Right atrium auricular region (tissue), 2 donors: ENCODE data around the gene MYCN. TPM values are rescaled to one million over a fixed set of nuclear protein-coding genes. Genes with fewer than 3 reads are reported as not detected.

Experiments used
- DNase-seq: peaks from one replicate; pipeline ENCODE4 v3.0.0-alpha.2; 2019; ENCODE audit warnings: low spot score
- H3K27ac ChIP-seq, 2 donors: fragments of 200-600 bp; sonication (generic); 1 replicate in 1 of 2; 2 replicates in 1 of 2; pipeline ENCODE4 v1.5.1; 2016 to 2019
- H3K27me3 ChIP-seq, 2 donors: fragments of 200-600 bp; sonication (generic); one replicate each; pipeline versions ENCODE4 v1.5.1 to v1.6.0; 2017 to 2019
- H3K36me3 ChIP-seq: fragments of 200-600 bp; sonication (generic); one replicate; pipeline ENCODE4 v1.5.1; 2016
- H3K4me1 ChIP-seq, 2 donors: fragments of 200-600 bp; sonication (generic); one replicate each; pipeline versions ENCODE4 v1.5.1 to v1.6.0; 2017 to 2019
- H3K4me3 ChIP-seq, 2 donors: fragments of 200-600 bp; sonication (generic); 1 replicate in 1 of 2; 2 replicates in 1 of 2; pipeline ENCODE4 v1.5.1; 2017 to 2019; ENCODE audit warnings: mild to moderate bottlenecking in 1 of 2, moderate library complexity in 1 of 2
- H3K9me3 ChIP-seq, 2 donors: fragments of 200-600 bp; sonication (generic); one replicate each; pipeline ENCODE4 v1.5.1; 2019
- total RNA-seq, 2 donors: library from RNA; depleted of rRNA; stranded (reverse); fragments of >200 nt; gene quantifications; one replicate each; pipeline ENCODE4 v1.1.0, GENCODE V29; 2016
- TF ChIP-seq, protein P1 (sequence below), 2 donors: fragments of 200-600 bp; sonication (generic); IDR thresholded peaks; one replicate each; pipeline ENCODE4 v1.5.1; 2019; ENCODE audit warnings: antibody characterized with exemption in 2 of 2

MYCN gene
- total RNA-seq, 2 donors from 2014 or later, result 0.30 to 0.63 TPM

DNA sequence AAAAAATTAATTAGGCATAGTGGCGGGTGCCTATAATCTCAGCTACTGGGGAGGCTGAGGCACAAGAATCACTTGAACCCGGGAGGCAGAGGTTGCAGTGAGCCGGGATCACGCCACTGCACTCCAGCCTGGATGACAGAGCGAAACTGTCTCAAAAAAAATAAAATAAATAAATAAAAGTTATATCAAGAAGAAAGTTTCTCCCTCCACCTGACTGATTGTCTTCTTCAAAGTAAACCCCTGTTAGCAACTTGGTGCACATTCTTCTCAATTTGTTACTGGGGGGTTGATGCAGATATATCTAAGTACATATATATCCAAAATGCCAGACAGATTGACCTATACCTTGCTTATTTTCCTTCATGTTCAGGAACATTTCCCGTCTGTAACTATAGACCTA, 5.2 kb upstream of the MYCN start:
- no peak overlapping the region for H3K27ac ChIP-seq
- H3K9me3 ChIP-seq, result no peaks in the 10 kb centered on the region
- no peaks in the 10 kb centered on the region for H3K27me3 ChIP-seq
- TF ChIP-seq, protein P1, sequence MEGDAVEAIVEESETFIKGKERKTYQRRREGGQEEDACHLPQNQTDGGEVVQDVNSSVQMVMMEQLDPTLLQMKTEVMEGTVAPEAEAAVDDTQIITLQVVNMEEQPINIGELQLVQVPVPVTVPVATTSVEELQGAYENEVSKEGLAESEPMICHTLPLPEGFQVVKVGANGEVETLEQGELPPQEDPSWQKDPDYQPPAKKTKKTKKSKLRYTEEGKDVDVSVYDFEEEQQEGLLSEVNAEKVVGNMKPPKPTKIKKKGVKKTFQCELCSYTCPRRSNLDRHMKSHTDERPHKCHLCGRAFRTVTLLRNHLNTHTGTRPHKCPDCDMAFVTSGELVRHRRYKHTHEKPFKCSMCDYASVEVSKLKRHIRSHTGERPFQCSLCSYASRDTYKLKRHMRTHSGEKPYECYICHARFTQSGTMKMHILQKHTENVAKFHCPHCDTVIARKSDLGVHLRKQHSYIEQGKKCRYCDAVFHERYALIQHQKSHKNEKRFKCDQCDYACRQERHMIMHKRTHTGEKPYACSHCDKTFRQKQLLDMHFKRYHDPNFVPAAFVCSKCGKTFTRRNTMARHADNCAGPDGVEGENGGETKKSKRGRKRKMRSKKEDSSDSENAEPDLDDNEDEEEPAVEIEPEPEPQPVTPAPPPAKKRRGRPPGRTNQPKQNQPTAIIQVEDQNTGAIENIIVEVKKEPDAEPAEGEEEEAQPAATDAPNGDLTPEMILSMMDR (IDR thresholded peaks at IDR 0.05), result no peak
- DNase-seq, result no peak
- H3K4me1 ChIP-seq, result peaks cover 0 to 10% of the 10 kb centered on the region in 2 donors
- H3K4me3 ChIP-seq, result no peak overlapping the region
- no peaks in the 10 kb centered on the region for H3K36me3 ChIP-seq

DNA sequence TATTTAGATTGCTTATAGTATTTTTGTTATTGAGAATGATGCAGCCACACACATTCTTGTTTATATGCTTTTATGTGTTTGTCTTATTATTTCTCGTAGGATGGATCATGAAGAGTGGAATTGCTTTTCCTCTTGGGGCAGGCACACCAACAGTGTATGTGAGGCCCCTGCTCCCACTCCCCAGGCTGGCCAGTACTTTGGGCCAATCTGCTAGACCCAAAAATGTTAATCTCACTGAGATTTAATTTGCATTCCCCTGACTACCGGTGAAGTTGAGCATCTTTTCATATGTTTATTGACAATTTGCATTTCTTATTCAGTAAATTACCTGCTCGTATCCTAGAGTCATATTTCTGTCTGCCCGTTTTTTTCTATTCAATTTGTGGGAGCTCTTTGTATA, 4.7 kb upstream of the MYCN start:
- Histone ChIP-seq H3K27me3 (no peaks in the 10 kb centered on the region), H3K27ac (no peak overlapping the region), H3K9me3 (no peaks in the 10 kb centered on the region), H3K36me3 (no peaks in the 10 kb centered on the region), H3K4me1 (peaks cover 0 to 15% of the 10 kb centered on the region in 2 donors), H3K4me3 (no peak overlapping the region)
- DNase-seq, result no peak
- TF ChIP-seq, protein P1 (IDR thresholded peaks at IDR 0.05), result no peak

DNA sequence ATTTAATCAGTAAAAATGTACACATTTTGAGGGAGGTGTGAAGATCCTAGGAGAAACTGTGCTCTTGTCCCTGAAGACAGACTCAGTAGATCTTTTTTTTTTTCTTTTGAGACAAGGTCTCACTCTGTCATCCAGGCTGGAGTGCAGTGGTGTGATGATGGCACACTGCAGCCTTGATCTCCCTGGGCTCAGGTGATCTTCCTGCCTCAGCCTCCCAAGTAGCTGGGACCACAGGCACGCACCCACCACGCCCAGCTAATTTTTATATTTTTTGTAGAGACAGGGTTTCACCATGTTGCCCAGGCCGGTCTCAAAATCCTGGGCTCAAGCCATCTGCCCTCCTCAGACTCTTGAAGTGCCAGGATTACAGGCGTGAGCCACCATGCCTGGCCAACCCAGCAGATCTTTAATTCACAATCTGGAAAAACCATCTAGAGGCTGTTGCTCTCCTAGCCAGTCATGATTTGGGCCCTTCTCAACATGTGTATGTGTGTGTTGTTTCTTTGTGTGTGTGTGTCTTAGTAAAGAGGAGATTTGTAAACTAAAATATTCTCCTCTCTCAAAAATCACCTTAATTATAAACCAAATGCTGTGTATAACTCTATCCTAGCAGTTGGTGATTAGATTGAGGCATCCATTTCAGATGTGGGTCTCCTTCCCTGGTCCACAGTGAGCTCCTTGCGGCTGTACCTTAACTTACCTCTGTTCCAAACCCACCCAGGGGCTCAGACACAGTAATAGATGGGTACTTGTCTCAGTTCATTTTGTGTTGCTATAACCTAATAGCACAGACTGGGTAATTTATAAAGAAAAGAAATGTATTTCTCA, 3.9 kb upstream of the MYCN start:
- H3K36me3 ChIP-seq, result no peaks in the 10 kb centered on the region
- H3K4me1 ChIP-seq, result peaks cover 0 to 23% of the 10 kb centered on the region in 2 donors
- H3K9me3 ChIP-seq, result no peaks in the 10 kb centered on the region
- peaks cover 0 to 4% of the 10 kb centered on the region in 2 donors for H3K27me3 ChIP-seq
- TF ChIP-seq, protein P1 (IDR thresholded peaks at IDR 0.05), result no peak
- H3K4me3 ChIP-seq, result no peak overlapping the region
- no peak for DNase-seq
- H3K27ac ChIP-seq, result no peak overlapping the region

DNA sequence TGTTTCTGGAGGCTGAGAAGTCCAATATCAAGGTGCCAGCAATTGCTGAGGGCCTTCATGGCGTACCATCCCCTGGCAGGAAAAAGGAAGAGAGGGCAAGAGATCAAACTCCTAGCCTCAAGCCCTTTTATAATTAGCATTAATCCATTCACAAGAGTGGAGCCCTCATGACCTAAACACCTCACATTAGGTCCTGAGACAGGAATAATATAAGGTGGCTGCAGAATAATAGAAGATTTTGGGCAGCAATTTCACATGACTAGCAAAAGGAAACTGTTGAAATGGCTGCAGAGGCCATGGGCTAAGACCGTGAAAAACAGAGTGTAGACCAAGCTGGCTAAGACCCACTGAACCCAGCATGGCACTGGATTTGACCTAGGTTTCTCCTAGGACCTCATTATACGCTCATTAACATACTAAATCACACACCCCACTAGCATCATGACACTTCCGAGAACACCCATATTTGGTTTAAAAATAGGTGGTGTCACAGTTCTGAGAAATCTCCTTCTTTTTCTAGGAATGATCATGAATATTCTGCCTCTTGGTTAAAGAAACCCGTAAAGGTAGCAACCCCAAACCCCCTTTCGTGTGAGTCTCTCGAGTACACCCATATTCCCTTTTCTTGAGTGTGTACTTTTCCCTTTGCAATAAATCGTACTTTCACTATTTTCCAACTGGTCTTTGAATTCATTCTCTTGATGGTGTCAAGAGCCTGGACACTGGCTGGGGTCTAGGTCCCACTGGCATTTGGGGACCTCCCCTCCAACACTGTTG, 3.1 kb upstream of the MYCN start:
- TF ChIP-seq, protein P1 (IDR thresholded peaks at IDR 0.05), result no peak
- DNase-seq, result no peak
- Histone ChIP-seq H3K4me3 (no peak overlapping the region), H3K36me3 (no peaks in the 10 kb centered on the region), H3K9me3 (no peaks in the 10 kb centered on the region), H3K27ac (no peak overlapping the region), H3K4me1 (peaks cover 0 to 30% of the 10 kb centered on the region in 2 donors), H3K27me3 (peaks cover 0 to 4% of the 10 kb centered on the region in 2 donors)

DNA sequence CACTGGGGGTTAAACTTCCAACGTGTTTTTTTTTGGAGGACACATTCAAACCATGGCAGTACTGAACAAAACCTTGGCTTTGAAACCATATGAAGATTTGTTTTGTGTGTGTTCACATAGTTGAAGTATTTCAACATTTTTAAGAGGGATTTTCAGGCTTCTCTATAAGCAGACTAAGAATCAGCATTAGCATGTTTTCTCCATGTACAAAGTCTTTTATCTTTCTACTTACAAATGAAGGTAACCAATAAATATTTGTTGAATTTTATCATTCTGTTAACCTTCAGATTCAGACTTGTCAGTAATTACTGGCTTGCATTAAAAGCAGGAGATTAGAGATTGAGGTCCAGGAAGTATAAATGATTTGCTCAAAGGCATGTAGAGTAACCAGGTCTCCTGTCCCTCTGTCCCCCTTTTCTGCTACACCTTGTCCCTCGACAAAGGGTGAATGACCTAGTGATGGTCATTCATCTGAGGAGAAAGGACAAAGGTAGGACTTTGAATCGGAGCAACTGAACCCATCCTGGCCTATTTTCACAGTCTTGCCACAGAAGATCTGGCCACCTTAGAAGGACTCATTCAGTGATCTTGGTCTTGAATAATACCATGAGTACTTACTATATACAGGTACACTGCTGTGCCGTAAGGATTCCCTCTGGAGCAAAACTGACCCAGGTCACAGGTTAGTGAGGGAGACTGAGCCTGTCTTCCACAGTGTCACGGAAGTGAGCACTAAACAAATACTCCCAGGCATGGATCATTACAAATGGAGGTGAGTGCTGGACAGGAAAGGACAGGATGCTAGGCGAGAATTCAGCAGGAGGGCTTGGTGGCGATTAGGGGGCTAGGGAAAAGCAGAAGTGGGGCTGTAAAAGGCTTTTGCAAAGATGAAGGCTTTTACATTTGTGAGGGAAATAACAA, 2.2 kb upstream of the MYCN start:
- no peaks in the 10 kb centered on the region for H3K36me3 ChIP-seq
- H3K4me3 ChIP-seq, result no peak overlapping the region
- peaks cover 0 to 36% of the 10 kb centered on the region in 2 donors for H3K4me1 ChIP-seq
- DNase-seq, result no peak
- peaks cover 0 to 4% of the 10 kb centered on the region in 2 donors for H3K27me3 ChIP-seq
- H3K27ac ChIP-seq, result no peak overlapping the region
- no peaks in the 10 kb centered on the region for H3K9me3 ChIP-seq
- TF ChIP-seq, protein P1 (IDR thresholded peaks at IDR 0.05), result no peak
